Endothelial cell of umbilical vein (primary cell): Measurements from ENCODE around the gene DST. TPM values are rescaled to one million over a fixed set of nuclear protein-coding genes. Genes with fewer than 3 reads are reported as not detected.

Experiments
- BruUV-seq: library from RNA; stranded (reverse); fragments of 400-500 nt; replicated peaks from 2 replicates; lab custom pipeline; 2021; lab: Mats Ljungman, UMichigan
- CTCF ChIA-PET: fragments of 300-600, 350-600 bp; sonication (Branson Sonifier 250); formaldehyde crosslinking; loops from one replicate; lab custom pipeline; 2021; ENCODE audit warnings: antibody characterized with exemption, inconsistent platforms; lab: Charles Lee
- POLR2A ChIA-PET: fragments of 300-600, 350-600 bp; sonication (Branson Sonifier 250); formaldehyde crosslinking; loops from one replicate; lab custom pipeline; 2021; ENCODE audit warnings: antibody characterized with exemption, inconsistent platforms; lab: Charles Lee
- DNase-seq: peaks from one replicate; pipeline ENCODE4 v3.0.0-alpha.2; 2011; ENCODE audit warnings: low read depth, low spot score
- FAIRE-seq: peaks from 2 replicates; lab custom pipeline; 2011; peaks lifted over from hg19 to GRCh38; lab: Jason Lieb, UNC
- H2AFZ ChIP-seq: 2 replicates; pipeline ENCODE4 v1.6.0; 2012; ENCODE audit warnings: low read depth, low read length, control low read depth, inconsistent platforms
- H3K27ac ChIP-seq: 2 replicates; pipeline ENCODE4 v1.5.1; 2011; ENCODE audit warnings: low read depth, mild to moderate bottlenecking, control low read depth, low read length, moderate library complexity; ENCODE audit not compliant: insufficient read depth
- H3K27me3 ChIP-seq, 2 experiments: 2 replicates each; pipeline versions ENCODE4 v1.6.0 to v1.6.1; 2011; ENCODE audit warnings: low read length in 2 of 2, mixed read lengths in 1 of 2; ENCODE audit not compliant: control insufficient read depth in 2 of 2, insufficient read depth in 2 of 2
- H3K36me3 ChIP-seq, 2 experiments: 2 replicates in 1 of 2; 3 replicates in 1 of 2; pipeline ENCODE4 v1.5.1; 2011; ENCODE audit warnings: low read length in 2 of 2, mild to moderate bottlenecking in 1 of 2, moderate library complexity in 1 of 2; ENCODE audit not compliant: control insufficient read depth in 2 of 2, insufficient read depth in 2 of 2; ENCODE audit errors: extremely low read depth in 1 of 2
- H3K4me1 ChIP-seq: 3 replicates; pipeline ENCODE4 v1.5.1; 2011; ENCODE audit warnings: mild to moderate bottlenecking, low read length; ENCODE audit not compliant: control insufficient read depth, insufficient read depth; ENCODE audit errors: extremely low read depth
- H3K4me2 ChIP-seq: 2 replicates; pipeline ENCODE4 v1.6.1; 2011; ENCODE audit warnings: low read length, control low read depth, mixed read lengths; ENCODE audit not compliant: insufficient read depth
- H3K4me3 ChIP-seq, 3 experiments: fragments of 200-600 bp in 1 of 3; sonication (generic), shearing (Covaris generic) in 1 of 3; replicated peaks in 1 of 3; 2 replicates each; pipeline ENCODE4 v1.5.1; 2011 to 2016; ENCODE audit warnings: control low read depth in 3 of 3, low read length in 3 of 3, mild to moderate bottlenecking in 2 of 3, inconsistent platforms in 1 of 3, low read depth in 1 of 3, moderate library complexity in 1 of 3; ENCODE audit not compliant: insufficient read depth in 1 of 3
- H3K79me2 ChIP-seq: 2 replicates; pipeline ENCODE4 v1.6.0; 2012; ENCODE audit warnings: low read length, inconsistent platforms; ENCODE audit not compliant: control insufficient read depth, insufficient read depth
- H3K9ac ChIP-seq: replicated peaks from 2 replicates; pipeline ENCODE3; 2011; ENCODE audit warnings: low read length, control low read depth; ENCODE audit not compliant: insufficient read depth; ENCODE audit errors: extremely low read depth
- H3K9me1 ChIP-seq: replicated peaks from 3 replicates; pipeline ENCODE4 v1.6.0; 2011; ENCODE audit warnings: mild to moderate bottlenecking, low read length; ENCODE audit not compliant: control insufficient read depth, insufficient read depth; ENCODE audit errors: extremely low read depth
- H3K9me3 ChIP-seq: replicated peaks from 2 replicates; pipeline ENCODE4 v1.5.1; 2012; ENCODE audit warnings: low read length, inconsistent platforms; ENCODE audit not compliant: control insufficient read depth, insufficient read depth
- H4K20me1 ChIP-seq: replicated peaks from 2 replicates; pipeline ENCODE3; 2011; ENCODE audit warnings: mild to moderate bottlenecking, low read length; ENCODE audit not compliant: control insufficient read depth, insufficient read depth; ENCODE audit errors: extremely low read depth
- CTCF ChIP-seq, 2 donors: IDR thresholded peaks; 1 replicate in 1 of 2; 2 replicates in 1 of 2; pipeline ENCODE4 v1.5.1; 2011; ENCODE audit warnings: low read length in 2 of 2, mild to moderate bottlenecking in 2 of 2, moderate library complexity in 2 of 2, control low read depth in 1 of 2, inconsistent platforms in 1 of 2, low read depth in 1 of 2; ENCODE audit not compliant: insufficient read depth in 1 of 2; ENCODE audit errors: extremely low read depth in 1 of 2
- EZH2 ChIP-seq: IDR thresholded peaks from 2 replicates; pipeline ENCODE4 v1.6.1; 2012; ENCODE audit warnings: borderline replicate concordance, low read depth, mild to moderate bottlenecking, moderate library complexity, low read length, inconsistent platforms; ENCODE audit not compliant: severe bottlenecking
- FOS ChIP-seq: IDR thresholded peaks from 2 replicates; pipeline ENCODE4 v1.6.1; 2011; ENCODE audit warnings: mild to moderate bottlenecking, low read length, moderate library complexity, borderline replicate concordance; ENCODE audit not compliant: insufficient read depth
- GATA2 ChIP-seq: IDR thresholded peaks from 2 replicates; pipeline ENCODE4 v1.7.0; 2011; ENCODE audit warnings: low read depth, mild to moderate bottlenecking, moderate library complexity, mixed read lengths, low read length; ENCODE audit not compliant: insufficient read length, insufficient read depth
- JUN ChIP-seq: IDR thresholded peaks from 2 replicates; pipeline ENCODE4 v1.6.1; 2011; ENCODE audit warnings: borderline replicate concordance, low read depth; ENCODE audit not compliant: insufficient read length, insufficient read depth
- MAX ChIP-seq: IDR thresholded peaks from 2 replicates; pipeline ENCODE4 v1.6.1; 2011; ENCODE audit not compliant: insufficient read depth, insufficient read length
- MYC ChIP-seq: IDR thresholded peaks from one replicate; pipeline ENCODE4 v1.6.1; 2011; ENCODE audit warnings: mild to moderate bottlenecking, low read depth, low read length
- POLR2A ChIP-seq: IDR thresholded peaks from 2 replicates; pipeline ENCODE4 v1.6.1; 2012; ENCODE audit warnings: low read depth, mild to moderate bottlenecking, control low read depth, low read length
- POLR2AphosphoS5 ChIP-seq: IDR thresholded peaks from 2 replicates; pipeline ENCODE4 v1.6.1; 2012; ENCODE audit warnings: low read depth, mild to moderate bottlenecking, control low read depth, low read length, moderate library complexity; ENCODE audit not compliant: insufficient read depth
- dilution Hi-C: fragments of 300-500 bp; cut with MboI; formaldehyde crosslinking; loops from one replicate; pipeline ENCODE4 v1.15.0; 2019; ENCODE audit warnings: low sequenced_read_pairs; ENCODE audit not compliant: extremely low pct_ligation_motif_present
- intact Hi-C: fragments of 100-400 bp; cut with micrococcal nuclease; formaldehyde crosslinking; loops from one replicate; pipeline ENCODE4 v1.10.0; 2022
- polyA plus RNA-seq, 4 experiments: library from polyadenylated mRNA; depleted of rRNA in 3 of 4; stranded (reverse) in 3 of 4; unstranded in 1 of 4; fragments of >200 nt; gene quantifications; 2 replicates each; pipeline versions ENCODE4 v1.2.1 to v1.2.3, GENCODE V29; 2011 to 2012; ENCODE audit warnings: missing spikeins in 1 of 4
- total RNA-seq: library from RNA; stranded (reverse); gene quantifications from 2 replicates; pipeline ENCODE4 v1.2.3, GENCODE V29; 2021

DST gene
- total and polyA plus RNA-seq, 2 donors (not counting 3 experiments of a cell fraction or from before 2014, with no cell fraction given) = 62.3 to 253 TPM

- Histone ChIP-seq H3K9ac (no peak overlapping the region), H4K20me1 (no peaks in the 10 kb centered on the region), H3K4me3 (no peak overlapping the region), H3K4me1 (peaks cover 5% of the 10 kb centered on the region), H3K27ac (no peak overlapping the region), H2AFZ (no peak overlapping the region), H3K27me3 (no peaks in the 10 kb centered on the region), H3K9me3 (no peaks in the 10 kb centered on the region), H3K4me2 (no peak overlapping the region), H3K79me2 (no peaks in the 10 kb centered on the region), H3K36me3 (no peaks in the 10 kb centered on the region), H3K9me1 (no peaks in the 10 kb centered on the region)
- DNase-seq (no peak), FAIRE-seq (no peak)
- CTCF ChIA-PET = interaction anchor here (1.2 to 4.0 kb wide), 5 partner anchors 11 to 221 kb away, joined by 4 to 34 read pairs (median 5); no protein-coding TSS in a partner anchor
- dilution Hi-C loops = no loop called here
- no peak for TF ChIP-seq MAX
- TF ChIP-seq POLR2AphosphoS5 = no peak
- TF ChIP-seq FOS = no peak
- TF ChIP-seq POLR2A = no peak
- TF ChIP-seq CTCF (IDR thresholded peaks at IDR 0.05; ENCODE audit: extremely low read depth in 1 of 2, insufficient read depth in 1 of 2, low read depth in 1 of 2, low read length in 2 of 2) = no peak
- no peak for TF ChIP-seq MYC
- no peak for TF ChIP-seq EZH2
- no peak for TF ChIP-seq GATA2
- no peak for TF ChIP-seq JUN
- BruUV-seq = no TSS peak
- intact Hi-C loops = no loop called here
- POLR2A ChIA-PET = no interaction called here
Observed at GRCh38 chr6:56582236-56582635, 60.5 kb downstream of the DST start.
